NB4 (cell line): Measurements from ENCODE around the gene NFIA.

Experiments
- DNase-seq: peaks from one replicate; pipeline ENCODE4 v3.0.0; 2010; ENCODE audit warnings: low read depth
- H3K4me3 ChIP-seq: one replicate; pipeline ENCODE4 v1.5.1; 2011; ENCODE audit warnings: mild to moderate bottlenecking, low read depth, low read length, moderate library complexity
- MYC ChIP-seq: IDR thresholded peaks from 2 replicates; pipeline ENCODE4 v1.6.1; 2011; ENCODE audit warnings: low read depth, low read length
- POLR2A ChIP-seq: IDR thresholded peaks from 2 replicates; pipeline ENCODE4 v1.6.1; 2011; ENCODE audit warnings: mild to moderate bottlenecking; ENCODE audit not compliant: insufficient read length; ENCODE audit errors: extremely low read depth
- TF ChIP-seq, protein P1 (sequence below): IDR thresholded peaks from 2 replicates; pipeline ENCODE4 v1.6.1; 2011; ENCODE audit warnings: low read depth, low read length
- TF ChIP-seq, protein P2 (sequence below): IDR thresholded peaks from one replicate; pipeline ENCODE4 v1.5.1; 2012; ENCODE audit warnings: low read depth, low read length

Gene NFIA

DNA sequence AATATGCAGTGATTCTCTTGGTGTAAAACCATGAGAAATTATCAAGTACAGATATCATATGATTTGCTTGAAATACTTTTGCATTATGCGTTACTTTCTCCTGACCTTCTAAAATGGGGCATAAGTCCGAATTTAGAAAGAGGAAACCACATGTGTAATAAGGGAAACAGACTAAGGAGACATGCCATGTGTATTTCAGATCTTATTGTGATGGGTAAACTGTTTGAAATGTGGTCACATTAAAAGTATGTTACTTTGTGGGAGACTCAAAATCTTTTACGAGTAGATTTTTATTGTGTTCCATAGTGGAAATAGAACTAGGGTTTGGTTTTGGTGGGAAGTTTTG lies 173.0 kb downstream of the NFIA start:
- peak; percentile 22 for DNase-seq
- no peak overlapping the region for H3K4me3 ChIP-seq

DNA sequence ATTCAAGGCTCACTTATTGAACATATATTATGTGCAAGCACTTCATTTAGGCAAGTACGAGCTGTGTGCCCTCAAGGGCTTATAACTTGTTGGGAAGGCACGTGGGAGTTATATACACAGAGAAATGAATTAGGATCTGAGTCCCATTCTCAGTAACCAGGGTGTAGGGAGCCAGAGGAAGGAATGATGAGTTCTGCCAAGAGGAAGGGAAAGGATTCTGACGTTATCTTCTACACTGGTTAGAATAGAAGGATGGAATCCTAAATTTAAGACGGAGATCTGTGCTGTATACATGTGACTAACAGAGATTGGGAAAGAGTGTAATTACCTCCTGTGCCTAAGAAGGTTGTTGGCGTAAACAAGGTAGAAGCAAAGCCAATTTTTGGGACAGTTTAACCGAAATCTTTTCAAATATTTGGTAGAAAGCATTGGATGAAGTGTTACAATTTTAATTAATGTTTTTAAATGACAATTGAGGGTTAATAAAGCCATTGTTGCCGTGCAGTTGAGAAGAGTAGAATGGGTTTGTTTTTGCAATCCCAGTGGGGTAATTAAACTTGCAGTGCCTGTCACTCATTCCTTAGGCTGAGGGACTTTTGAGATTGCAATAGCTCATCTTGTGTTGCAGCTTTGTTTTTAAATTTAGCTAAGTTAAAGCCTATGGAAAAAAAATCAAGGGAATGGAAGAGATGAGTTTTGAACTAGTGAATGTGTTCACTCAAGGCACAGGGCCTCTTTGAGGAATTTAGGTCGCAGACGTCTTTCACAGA lies 177.2 kb downstream of the NFIA start:
- TF ChIP-seq, protein P1, sequence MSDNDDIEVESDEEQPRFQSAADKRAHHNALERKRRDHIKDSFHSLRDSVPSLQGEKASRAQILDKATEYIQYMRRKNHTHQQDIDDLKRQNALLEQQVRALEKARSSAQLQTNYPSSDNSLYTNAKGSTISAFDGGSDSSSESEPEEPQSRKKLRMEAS = no peak
- TF ChIP-seq, protein P2, sequence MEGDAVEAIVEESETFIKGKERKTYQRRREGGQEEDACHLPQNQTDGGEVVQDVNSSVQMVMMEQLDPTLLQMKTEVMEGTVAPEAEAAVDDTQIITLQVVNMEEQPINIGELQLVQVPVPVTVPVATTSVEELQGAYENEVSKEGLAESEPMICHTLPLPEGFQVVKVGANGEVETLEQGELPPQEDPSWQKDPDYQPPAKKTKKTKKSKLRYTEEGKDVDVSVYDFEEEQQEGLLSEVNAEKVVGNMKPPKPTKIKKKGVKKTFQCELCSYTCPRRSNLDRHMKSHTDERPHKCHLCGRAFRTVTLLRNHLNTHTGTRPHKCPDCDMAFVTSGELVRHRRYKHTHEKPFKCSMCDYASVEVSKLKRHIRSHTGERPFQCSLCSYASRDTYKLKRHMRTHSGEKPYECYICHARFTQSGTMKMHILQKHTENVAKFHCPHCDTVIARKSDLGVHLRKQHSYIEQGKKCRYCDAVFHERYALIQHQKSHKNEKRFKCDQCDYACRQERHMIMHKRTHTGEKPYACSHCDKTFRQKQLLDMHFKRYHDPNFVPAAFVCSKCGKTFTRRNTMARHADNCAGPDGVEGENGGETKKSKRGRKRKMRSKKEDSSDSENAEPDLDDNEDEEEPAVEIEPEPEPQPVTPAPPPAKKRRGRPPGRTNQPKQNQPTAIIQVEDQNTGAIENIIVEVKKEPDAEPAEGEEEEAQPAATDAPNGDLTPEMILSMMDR = no peak
- TF ChIP-seq POLR2A = no peak
- TF ChIP-seq MYC = no peak
- no peak overlapping the region for H3K4me3 ChIP-seq
- no peak for DNase-seq

More for the DNA sequence above, 173.0 kb downstream of the NFIA start:
- TF ChIP-seq, protein P1 = peak; percentile 68; the same call in 1 of the 2 replicates
- TF ChIP-seq POLR2A = no peak

DNA sequence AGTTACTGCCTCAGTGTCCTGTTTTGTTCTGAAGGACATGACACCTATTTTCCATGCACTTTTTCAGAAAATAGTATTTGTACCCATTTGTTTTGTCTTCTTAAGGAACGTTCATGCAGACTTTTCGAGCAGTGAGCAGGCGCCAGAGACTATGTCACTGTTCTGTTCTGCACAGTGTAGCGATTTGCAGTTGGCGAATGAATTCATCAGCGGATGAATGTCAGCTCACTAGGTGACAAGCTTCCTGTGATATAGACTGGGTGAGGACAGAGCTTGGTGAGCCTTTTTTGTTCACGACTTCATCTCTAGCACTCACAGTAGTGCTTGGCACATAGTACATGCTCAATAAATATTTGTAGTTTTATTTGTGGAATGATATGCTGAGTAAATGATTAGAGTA lies 177.8 kb downstream of the NFIA start:
- TF ChIP-seq POLR2A (no peak), MYC (no peak)
- TF ChIP-seq, protein P2 = no peak
- TF ChIP-seq, protein P1 = no peak
- no peak overlapping the region for H3K4me3 ChIP-seq

DNA sequence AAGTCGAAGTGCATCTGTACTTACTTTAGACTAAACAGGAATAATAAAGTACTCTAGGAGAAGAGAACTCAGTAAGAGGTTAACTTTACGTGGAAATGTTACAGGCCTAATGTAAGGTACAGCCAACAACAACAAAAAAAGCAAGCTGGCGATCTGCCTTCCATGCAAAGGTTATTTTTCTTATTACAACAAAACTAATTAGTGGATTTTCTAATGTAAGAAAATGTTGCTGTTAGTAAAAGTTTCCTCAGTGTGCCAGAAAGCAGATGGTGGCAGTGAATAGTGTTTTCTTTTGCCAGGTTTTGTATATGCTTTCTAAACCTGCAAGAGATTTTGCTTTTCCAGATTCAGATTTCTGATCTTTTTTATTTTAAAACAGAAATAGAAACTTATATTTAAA lies 179.2 kb downstream of the NFIA start:
- no peak for DNase-seq
- TF ChIP-seq, protein P2 = no peak
- TF ChIP-seq MYC = no peak
- no peak for TF ChIP-seq POLR2A
- TF ChIP-seq, protein P1 = no peak

More for the DNA sequence above, 177.8 kb downstream of the NFIA start:
- no peak for DNase-seq

DNA sequence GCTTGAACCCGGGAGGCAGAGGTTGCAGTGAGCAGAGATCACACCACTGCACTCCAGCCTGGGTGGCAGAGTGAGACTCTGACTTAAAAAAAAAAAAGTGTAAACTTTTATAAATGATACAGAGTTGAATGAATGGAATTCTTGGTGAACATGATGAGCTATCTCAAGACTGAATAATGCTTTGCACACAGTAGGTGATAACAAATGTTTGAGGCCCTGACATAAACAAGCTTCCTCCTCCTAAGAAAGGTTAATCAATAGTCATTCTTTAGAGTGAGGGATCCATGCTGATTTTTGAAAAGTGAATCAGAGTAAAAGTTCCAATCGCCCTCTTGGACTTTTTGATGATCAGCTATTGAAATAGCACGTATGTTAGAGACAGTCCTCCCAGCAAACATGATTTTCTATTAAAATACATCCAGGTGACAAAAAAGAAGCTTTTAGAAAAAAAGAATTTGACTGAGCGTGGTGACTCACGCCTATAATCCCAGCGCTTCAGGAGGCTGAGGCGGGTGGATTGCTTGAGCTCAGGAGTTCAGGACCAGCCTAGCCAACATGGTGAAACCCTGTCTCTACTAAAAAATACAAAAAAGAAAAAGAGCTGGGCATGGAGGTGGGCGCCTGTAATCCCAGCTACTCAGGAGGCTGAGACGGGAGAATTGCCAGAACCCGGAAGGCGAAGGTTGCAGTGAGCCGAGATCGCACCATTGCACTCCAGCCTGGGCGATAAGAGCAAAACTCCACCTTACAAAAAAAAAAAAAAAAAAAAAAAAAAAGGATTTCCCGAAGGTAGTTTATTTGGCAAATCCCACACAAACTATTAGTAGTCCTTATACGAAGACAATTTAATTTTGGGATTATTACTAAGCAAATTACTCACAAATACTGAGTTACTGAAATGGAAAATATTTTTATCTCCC lies 181.8 kb downstream of the NFIA start:
- H3K4me3 ChIP-seq = no peak overlapping the region
- DNase-seq = no peak
- TF ChIP-seq, protein P2 = no peak
- TF ChIP-seq, protein P1 = no peak
- TF ChIP-seq POLR2A = no peak
- no peak for TF ChIP-seq MYC

More for the DNA sequence above, 179.2 kb downstream of the NFIA start:
- H3K4me3 ChIP-seq = no peak overlapping the region

DNA sequence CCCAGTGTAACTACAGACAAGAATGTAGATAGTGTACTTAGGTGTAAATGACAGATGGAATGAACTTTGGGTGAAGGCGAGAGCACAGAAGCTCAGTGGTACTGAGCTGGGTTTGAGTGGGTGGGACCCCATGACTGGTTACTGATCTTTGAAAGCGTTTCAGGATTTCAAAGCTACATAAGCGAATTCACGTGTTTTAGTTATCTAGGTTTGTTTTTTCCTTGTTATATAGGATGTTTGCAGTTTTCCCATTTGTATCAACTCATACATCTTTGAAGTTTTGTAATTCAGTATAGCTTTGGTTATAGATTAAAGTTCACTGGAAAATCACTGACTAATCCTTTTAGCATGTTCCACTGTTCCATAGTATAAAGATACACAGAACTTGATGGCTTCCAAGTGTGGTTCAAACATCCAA lies 182.5 kb downstream of the NFIA start:
- no peak overlapping the region for H3K4me3 ChIP-seq
- DNase-seq = no peak
- TF ChIP-seq, protein P1 = no peak
- TF ChIP-seq MYC (no peak), POLR2A (no peak)
- TF ChIP-seq, protein P2 = no peak
